OCI-LY7 (cell line): Measurements from ENCODE around the gene FAM204A.

ENCODE experiments used
- EZH2phosphoT487 ChIP-seq: fragments of 200-600 bp; sonication (generic); IDR thresholded peaks from 2 replicates; pipeline ENCODE4 v1.6.1; 2018; ENCODE audit warnings: low read depth, borderline replicate concordance, mild to moderate bottlenecking, mixed run types, antibody characterized with exemption, low read length, moderate library complexity, mixed read lengths
- TF ChIP-seq, protein P1 (sequence below): fragments of 200-600 bp; sonication (generic); conservative IDR thresholded peaks from 2 replicates; pipeline ENCODE4 v1.5.1; 2014; ENCODE audit warnings: mild to moderate bottlenecking, antibody characterized with exemption, low read length, moderate library complexity, mixed read lengths

GRCh38 chr10:118271671-118272070 lies 70.5 kb downstream of the FAM204A start:
- TF ChIP-seq, protein P1, sequence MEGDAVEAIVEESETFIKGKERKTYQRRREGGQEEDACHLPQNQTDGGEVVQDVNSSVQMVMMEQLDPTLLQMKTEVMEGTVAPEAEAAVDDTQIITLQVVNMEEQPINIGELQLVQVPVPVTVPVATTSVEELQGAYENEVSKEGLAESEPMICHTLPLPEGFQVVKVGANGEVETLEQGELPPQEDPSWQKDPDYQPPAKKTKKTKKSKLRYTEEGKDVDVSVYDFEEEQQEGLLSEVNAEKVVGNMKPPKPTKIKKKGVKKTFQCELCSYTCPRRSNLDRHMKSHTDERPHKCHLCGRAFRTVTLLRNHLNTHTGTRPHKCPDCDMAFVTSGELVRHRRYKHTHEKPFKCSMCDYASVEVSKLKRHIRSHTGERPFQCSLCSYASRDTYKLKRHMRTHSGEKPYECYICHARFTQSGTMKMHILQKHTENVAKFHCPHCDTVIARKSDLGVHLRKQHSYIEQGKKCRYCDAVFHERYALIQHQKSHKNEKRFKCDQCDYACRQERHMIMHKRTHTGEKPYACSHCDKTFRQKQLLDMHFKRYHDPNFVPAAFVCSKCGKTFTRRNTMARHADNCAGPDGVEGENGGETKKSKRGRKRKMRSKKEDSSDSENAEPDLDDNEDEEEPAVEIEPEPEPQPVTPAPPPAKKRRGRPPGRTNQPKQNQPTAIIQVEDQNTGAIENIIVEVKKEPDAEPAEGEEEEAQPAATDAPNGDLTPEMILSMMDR: no peak
- no peak for TF ChIP-seq EZH2phosphoT487
